NK-92 treated with Interleukin-12 subunit alpha and Interleukin-12 subunit beta, amount 100 ng/mL, for 24 hours (cell line): ENCODE data around the gene APPL2.
"Not testable (repeated sequence)": the region's sequence is repeated elsewhere in the genome, so short reads cannot be mapped to it uniquely, and the experiment has no call there.

Experiments used
- DNase-seq: peaks from one replicate; lab custom pipeline; 2025; lab: John Stamatoyannopoulos, UW

Gene APPL2

DNA sequence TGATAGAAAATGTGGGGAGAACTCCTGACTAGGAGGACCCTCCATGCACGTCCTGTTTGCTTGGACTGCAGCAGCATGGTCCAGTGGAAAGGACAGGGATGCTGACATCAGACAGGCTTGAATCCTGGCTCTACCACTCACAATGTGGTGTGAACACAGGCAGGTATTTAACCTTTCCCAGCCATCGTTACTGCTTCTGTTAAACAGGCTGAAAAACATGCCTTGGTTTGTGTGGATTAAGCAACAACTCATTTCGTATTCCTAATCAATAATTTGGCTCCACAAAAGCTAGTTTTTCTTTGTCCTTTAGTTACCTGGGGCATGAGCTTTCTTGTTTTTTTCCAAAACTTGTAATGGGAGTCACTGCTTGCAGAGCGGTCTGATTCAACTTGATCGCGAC, 41.0 kb downstream of the APPL2 start:
- DNase-seq: no peak

DNA sequence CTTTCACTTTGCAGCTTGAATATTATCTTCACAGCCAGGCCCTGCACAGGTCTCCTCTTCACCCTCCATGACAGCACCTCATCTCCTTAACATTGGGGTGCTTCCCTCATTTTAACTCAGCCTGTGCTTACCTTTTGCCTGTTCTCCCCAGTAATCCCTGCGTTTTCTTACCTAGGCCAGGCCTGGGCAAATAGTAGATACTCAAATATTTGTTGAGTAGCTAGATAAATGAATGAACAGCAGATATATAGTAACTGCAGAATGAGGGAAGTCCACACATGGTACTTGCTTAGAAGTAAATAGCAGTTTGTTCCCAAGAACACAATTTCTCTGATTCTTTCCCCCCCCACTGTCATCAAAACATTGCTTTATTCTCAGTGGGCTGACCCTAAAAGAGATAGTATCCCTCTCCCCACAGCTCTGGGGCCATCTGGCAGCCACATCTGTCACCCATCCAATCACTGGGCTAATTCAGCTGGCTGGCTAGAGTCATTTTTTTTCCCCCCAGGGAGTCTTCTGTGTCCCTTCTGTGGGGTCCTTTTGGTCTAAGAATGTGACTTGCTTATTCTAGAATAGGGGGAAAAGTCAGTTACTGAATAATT, 43.2 kb downstream of the APPL2 start:
- DNase-seq: no peak

DNA sequence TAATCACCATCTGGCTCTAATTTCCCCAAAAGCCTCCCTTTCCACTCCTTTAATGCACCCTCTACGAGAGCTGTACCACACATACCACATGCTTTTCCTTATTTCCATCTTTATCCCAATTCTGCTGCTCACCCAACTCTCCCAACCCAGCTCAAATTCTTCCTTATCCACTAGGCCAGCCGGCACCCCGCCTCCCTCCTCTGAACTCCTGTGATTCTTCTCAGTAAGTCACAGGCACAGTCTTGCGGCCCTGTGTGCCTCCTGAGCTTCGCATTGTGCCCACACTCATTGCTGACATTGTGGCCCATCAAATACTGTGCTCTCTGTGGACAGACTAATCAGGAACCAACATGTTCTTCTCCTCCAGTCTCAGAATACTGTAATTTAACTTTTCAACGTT, 45.4 kb downstream of the APPL2 start:
- DNase-seq: no peak

DNA sequence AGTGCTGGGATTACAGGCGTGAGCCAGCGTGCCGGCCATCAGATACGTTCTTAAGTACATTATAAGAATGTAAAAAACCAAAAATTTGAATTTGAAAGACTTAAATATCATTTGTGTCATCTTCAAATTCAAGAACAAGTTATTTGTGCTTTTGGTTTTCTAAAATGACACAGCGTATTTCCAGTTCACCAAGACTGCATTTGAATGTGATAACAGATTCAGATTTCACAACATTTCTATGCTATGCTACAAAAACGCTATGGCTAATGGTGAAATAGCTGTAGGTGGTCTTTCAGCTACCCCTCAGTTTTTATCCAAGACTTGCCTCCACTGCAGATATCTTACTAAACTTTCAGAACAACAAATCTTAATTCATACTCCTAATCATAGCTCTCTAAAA, 46.7 kb downstream of the APPL2 start:
- DNase-seq: no peak

DNA sequence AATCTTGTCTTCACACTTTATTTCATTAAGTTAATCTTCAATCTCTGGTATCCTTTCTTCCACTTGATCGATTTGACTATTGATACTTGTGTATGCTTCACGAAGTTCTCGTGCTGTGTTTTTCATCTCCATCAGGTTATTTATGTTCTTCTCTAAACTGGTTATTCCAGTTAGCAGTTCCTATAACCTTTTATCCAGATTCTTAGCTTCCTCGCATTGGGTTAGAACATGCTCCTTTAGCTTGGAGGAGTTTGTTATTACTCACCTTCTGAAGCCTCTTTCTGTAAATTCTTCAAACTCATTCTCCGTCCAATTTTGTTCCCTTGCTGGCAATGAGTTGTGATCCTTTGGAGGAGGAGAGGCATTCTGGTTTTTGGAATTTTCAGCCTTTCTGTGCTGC, 52.0 kb downstream of the APPL2 start:
- not testable (repeated sequence) for DNase-seq

DNA sequence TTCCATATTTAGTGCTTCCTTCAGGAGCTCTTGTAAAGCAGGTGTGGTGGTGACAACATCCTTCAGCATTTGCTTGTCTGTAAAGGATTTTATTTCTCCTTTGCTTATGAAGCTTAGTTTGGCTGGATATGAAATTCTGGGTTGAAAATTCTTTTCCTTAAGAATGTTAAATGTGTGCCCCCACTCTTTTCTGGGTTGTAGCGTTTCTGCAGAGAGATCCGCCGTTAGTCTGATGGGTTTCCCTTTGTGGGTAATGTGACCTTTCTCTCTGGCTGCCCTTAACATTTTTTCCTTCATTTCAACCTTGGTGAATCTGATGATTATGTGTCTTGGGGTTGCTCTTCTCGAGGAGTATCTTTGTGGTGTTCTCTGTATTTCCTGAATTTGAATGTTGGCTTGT, 52.6 kb downstream of the APPL2 start:
- not testable (repeated sequence) for DNase-seq

DNA sequence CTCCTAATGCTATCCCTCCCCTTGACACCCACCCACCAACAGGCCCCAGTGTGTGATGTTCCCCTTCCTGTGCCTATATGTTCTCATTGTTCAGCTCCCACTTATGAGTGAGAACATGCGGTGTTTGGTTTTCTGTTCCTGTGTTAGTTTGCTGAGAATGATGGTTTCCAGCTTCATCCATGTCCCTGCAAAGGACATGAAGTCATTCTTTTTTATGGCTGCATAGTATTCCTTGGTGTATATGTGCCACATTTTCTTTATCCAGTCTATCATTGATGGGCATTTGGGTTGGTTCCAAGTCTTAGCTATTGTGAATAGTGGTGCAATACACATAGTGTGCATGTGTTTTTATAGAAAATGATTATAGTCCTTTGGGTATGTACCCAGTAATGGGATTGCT, 56.9 kb downstream of the APPL2 start:
- DNase-seq: not testable (repeated sequence)

DNA sequence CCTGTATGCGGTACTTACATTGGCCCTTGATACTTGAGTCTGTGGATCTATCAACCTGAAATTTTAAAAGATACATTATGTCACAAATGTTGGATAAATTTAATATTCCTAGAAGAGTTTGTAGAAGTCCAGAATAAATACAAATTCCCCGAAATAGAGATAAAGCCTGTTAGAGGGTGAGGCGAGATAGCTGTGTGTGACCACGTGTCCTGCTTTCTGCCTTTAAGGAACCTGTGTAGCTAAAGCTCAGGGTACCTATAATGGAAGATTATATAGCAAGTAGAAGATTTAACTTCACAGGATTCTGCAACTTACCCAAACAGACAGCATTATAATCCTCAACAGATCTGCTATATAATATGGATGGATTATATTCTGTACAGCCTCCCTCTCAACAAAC, 58.8 kb downstream of the APPL2 start:
- no peak for DNase-seq

DNA sequence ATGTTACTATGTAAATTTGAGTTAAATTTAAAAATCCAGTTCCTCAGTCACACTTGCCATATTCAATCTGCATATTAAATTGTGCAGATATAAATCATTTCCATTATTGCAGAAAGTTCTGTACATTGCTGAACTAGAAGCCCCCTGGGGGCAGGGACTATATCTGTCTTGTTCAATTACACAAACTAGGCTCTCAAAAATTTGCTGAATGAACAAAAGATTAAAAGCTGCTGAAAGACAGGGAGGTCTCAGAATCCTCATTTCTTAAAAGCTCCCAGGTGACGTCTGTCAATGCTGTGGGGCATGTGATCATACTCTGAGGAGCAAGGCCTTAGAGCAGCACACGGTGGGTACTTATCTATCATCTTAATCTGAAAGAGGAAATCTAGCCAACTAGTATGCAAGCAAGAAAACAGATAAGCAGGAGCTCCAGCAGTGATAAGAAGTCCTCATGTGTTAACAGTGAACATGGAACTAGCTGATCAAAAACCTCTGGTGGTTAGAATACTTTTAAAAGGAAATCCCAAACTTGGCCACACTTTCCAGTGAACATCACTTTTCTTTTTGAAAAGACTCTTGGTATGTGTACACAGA, 60.5 kb downstream of the APPL2 start:
- DNase-seq: no peak

DNA sequence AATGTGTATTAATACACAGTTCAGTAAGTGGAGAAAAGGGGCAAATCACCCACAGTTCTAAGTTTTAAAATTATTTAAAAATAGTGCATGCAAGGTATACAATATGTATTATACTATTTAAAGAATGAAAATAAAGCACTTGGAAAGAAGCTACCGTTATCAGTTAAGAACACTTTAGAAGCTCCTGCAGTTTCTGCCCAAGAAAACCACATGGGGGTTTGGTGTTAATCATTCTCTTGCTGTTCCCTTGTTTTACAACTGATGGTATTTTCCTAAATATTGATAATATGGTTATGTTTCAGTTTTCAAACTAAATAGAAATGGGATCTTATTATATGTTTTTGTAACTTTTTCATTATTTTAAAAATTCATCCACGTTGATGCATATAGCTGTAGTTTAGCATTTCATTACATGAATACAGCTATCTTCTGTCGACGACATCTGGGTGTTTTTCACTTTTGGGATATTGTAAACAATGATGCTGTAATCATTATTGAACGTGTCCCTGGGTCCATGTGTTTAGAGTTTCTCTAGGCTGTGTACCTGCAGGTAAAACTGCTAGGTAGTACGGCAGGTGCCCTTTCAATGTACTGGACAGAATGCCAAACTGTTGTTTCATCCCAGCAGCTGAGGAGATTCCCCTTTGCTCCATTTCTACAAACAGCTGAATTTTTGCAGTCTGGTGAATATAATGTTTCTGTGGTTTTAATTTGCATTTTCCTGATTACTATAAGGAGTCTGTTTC, 64.1 kb downstream of the APPL2 start:
- DNase-seq: no peak

DNA sequence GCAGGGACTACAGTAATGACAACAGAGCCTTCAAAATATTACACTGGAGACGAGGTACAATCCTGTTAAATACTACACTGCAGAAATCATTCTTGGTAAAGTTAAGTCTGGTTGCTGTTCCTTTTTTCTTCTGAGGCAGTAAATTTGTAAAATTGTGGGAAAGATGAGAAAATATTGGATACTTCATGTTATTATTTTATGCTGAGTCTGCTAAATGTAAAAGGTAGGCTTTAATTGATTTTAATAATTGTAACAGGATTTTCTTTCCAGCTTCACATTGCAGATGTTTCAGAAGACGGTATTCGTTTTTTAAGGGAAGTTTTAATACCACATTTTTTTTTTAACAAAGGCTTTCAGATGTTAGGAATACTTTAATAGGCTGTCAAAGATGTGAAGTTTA, 65.8 kb downstream of the APPL2 start:
- no peak for DNase-seq

DNA sequence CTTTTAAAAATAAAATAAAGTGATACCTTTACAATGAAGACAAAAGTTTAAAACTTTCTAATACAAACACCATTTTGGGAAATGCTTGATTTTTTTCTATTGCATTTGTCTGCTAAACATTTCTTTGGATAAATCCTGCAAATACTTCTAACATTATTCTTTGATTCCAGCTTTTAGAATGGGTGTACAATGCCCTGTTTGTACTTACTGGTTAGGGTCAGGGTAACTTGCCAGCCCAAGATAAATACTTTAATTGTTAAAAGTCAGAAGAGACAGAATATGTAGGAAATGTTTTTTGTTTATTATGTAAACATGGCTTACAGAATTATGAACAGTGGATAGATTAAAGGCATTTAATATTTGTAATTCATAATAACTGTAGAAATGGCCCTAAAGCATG, 68.0 kb downstream of the APPL2 start:
- no peak for DNase-seq

DNA sequence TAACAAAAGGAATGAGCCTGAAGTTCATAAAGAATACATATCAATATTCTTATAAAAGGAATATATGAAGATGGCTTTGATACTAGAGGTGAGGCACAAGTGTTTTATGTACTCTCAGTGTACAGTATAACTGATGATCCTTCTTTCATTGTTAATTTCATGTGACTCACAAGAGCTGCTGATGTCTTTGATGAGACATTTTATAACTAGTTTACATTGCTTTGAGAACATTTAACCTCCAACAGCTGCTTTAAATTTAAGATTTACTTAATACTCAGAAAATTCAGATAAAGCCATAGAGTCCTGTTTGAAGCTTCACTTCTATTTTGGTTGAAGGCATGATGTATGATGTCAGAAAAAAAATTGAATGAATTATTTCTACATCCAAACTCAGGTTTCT, 68.6 kb downstream of the APPL2 start:
- DNase-seq: no peak

DNA sequence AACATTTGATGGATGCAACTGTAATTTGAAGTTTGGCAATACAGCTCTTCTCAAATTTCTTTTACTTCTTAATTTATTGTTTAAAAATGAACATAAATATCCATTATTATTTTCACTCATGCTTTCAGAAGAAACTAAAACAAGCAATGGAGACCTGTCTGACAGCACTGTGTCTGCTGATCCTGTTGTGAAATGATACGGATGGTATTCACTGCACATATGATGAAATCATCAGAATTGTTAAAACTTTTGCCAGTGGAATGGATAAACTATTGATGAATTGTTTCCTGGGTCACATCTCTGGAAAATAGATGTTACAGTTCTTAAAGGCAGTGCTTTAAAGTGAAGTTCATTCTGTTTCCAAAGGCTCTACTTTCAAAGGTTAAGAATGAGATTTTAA, 69.2 kb downstream of the APPL2 start:
- no peak for DNase-seq

DNA sequence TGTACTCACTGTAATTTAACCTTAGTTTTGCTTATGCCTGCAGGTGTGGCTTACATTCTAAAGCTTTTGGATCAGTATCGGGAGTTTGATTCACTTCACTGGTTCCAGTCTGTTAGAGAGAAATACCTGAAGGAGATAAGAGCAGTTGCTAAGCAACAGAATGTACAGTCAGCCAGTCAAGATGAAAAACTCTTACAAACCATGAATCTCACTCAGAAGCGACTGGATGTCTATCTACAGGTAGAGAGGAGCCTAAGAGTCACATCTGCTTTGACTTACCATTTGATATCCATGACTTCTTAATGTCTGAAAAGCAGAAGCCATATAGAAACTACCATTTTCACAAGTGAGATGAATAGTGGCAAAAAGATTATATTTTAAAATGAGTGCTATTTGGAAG, 71.9 kb downstream of the APPL2 start:
- DNase-seq: no peak

DNA sequence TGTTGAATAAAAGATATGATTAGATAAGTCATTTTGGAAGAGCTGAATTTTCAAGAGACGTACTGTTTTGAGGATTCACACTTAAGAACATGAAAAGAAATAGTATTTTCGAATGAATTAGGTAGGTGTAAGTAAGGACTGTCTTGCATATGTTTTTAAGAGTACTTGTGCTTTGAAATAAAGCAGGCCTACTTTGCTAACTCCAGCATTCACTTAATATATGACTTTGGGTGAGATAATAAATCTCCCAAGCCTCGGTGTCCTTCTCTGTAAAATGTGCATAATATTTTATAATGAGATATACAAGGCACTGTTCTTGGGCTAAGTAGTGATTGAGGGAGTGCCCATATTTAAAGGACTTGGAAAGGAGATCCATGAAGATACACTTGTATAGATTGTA, 73.8 kb downstream of the APPL2 start:
- no peak for DNase-seq

DNA sequence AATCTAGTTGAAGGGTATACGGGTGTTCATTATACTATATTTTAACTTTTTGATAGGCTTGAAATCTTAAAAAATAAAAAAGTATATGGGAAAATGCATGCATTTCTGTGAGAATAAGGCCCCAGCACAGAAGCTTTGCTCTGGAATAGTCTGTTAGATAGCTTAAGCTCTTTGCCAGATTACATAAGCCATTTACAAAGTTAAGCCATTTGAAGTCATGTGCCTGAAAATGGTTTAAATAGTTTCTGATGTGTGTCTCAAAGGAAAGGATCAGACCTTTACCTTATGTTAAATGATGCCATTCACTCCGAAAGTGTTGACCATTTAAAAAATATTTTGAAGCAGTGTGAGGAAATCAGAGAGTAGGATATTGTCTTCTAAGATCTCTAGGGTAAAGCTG, 77.1 kb downstream of the APPL2 start:
- DNase-seq: no peak

DNA sequence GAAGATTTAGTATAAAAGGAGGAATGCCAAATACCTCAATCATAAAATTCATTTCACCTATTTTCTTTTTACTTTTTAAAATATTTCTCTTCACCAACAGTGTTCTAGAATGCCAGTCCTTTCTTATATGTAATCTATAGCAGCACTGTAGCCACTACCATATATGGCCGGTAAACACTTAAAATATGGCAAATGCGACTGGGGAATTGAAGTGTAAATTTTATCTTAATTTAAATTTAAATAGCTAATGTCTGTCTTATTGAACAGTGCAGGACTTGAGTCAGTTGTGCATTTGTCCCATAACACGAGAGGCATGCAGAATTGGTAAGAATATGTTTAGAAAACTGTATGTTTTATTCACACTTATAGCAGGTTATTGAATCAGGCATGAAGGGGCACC, 78.4 kb downstream of the APPL2 start:
- no peak for DNase-seq

DNA sequence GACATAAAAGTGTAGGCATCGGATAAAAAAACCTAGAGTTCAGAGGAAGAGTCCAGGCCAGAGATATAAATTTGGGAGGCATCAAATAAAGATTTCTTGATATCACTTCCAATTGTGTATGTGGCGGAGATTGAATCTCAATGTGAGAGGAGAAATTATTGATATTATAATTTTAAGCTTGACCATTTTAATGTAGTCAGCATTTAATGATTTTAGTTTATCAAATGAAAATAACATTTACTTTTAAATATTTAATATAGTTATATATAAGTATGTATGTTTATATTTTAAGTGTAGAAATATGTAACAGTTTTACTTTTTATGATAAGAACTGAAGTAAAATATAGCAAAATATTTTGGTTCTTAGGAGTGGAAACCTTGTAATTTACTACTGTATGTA, 79.7 kb downstream of the APPL2 start:
- no peak for DNase-seq

DNA sequence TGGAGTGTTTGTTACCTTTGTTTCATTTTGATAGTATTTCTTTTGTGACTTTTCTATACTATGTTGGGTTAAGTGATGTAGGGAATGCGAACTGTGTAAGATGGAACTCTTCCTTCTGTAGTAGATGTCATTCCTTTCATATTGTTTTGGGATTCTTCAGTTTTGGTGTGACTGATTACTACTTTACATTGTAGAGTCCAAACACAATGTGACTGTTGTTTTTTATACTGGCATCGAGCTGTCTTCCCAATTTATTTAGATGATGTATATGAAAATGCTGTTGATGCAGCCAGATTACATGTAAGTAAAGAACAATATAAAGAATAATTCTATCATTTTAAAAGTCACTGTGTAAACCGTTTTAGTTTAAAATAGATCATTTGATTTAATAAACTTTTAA, 93.7 kb downstream of the APPL2 start:
- DNase-seq: no peak

DNA sequence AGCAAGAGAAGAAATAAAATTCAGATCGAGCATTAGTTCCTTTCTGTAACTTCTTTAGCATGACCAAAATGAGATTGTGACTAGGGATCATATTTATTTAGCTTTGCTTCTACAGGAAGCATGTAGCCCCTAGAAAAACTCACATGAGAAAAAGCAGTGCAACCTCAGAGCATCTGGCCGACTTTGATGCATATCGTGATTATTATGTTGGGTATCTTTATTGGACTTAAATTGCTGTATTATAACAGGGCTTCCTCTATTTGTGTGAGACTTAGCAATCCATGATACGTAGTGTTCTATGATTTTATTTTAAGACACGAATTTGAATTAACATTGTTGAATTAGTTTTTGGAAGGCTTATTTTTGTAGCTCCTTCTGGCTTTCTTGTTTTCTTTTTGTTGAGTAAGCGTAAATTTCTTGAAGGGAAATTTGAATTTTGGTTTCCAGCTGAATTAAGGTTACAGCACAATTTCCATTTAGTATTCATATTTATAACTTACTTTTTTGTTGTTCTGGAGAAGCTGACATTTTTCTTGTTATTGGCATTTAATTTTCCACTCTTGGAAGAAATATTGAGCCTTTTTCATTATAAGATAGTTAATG, 94.6 kb downstream of the APPL2 start:
- no peak for DNase-seq

DNA sequence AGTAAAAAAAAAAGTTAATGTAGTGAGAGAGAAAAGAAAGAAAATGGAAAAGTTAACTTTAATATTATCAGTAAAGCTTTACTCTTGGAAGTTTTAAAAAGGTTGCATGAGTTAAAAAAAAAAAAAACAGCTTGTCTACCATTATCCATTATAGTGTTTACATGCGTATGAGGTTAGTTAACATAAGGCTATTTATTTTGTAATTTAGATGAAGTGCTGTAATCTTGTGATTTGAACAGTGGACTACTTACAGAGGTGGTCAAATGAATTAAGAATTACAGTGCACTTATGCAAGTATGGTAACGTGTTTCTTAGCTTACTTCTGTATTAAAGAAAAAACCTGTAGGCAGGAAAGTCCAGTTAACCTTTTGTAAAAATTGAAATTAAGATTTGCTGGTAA, 97.7 kb downstream of the APPL2 start:
- no peak for DNase-seq
